Stomach smooth muscle (tissue), 2 donors: ENCODE results near the gene CD274.
"Not testable (repeated sequence)": the region's sequence is repeated elsewhere in the genome, so short reads cannot be mapped to it uniquely, and the experiment has no call there.

Experiments
- H3K27ac ChIP-seq: one replicate; pipeline ENCODE4 v1.7.0; 2013; ENCODE audit warnings: mild to moderate bottlenecking, low read length, inconsistent platforms
- H3K27me3 ChIP-seq, 2 donors: one replicate each; pipeline ENCODE4 v1.7.0; 2013; ENCODE audit warnings: low read length in 2 of 2; ENCODE audit not compliant: insufficient read depth in 2 of 2, control insufficient read depth in 1 of 2
- H3K36me3 ChIP-seq, 2 donors: one replicate each; pipeline ENCODE4 v1.7.0; 2013; ENCODE audit warnings: low read length in 2 of 2; ENCODE audit not compliant: control insufficient read depth in 2 of 2, insufficient read depth in 2 of 2
- H3K4me1 ChIP-seq: one replicate; pipeline ENCODE4 v1.7.0; 2013; ENCODE audit warnings: low read length; ENCODE audit not compliant: control insufficient read depth, insufficient read depth
- H3K4me3 ChIP-seq, 2 donors: one replicate each; pipeline ENCODE4 v1.7.0; 2013; ENCODE audit warnings: low read length in 2 of 2
- H3K9ac ChIP-seq, 2 donors: one replicate each; pipeline ENCODE4 v1.7.0; 2013; ENCODE audit warnings: low read length in 2 of 2, mild to moderate bottlenecking in 1 of 2
- H3K9me3 ChIP-seq, 2 donors: one replicate each; pipeline ENCODE4 v1.7.0; 2013; ENCODE audit warnings: low read length in 2 of 2; ENCODE audit not compliant: control insufficient read depth in 2 of 2
- donor health status: healthy.
- donor health status: Pancreatic carcinoma.

Gene CD274

GRCh38 chr9:5466766-5467165 is 16.4 kb downstream of the CD274 start:
- Histone ChIP-seq H3K27me3 (no peaks in the 10 kb centered on the region), H3K9me3 (no peaks in the 10 kb centered on the region), H3K4me1 (no peaks in the 10 kb centered on the region), H3K27ac (no peak overlapping the region), H3K36me3 (peaks cover 2 to 7% of the 10 kb centered on the region in 2 donors), H3K4me3 (no peak overlapping the region), H3K9ac (no peak overlapping the region)

- H3K27me3 ChIP-seq, result no peaks in the 10 kb centered on the region
- H3K36me3 ChIP-seq, result no peaks in the 10 kb centered on the region
- no peak overlapping the region for H3K27ac ChIP-seq
- no peaks in the 10 kb centered on the region for H3K9me3 ChIP-seq
- no peak overlapping the region for H3K9ac ChIP-seq
- H3K4me1 ChIP-seq, result no peaks in the 10 kb centered on the region
- H3K4me3 ChIP-seq, result no peak overlapping the region
Measured at GRCh38 chr9:5468850-5469249, 18.5 kb downstream of the CD274 start.

GRCh38 chr9:5470122-5470521 is 19.8 kb downstream of the CD274 start:
- Histone ChIP-seq H3K27me3 (no peaks in the 10 kb centered on the region), H3K27ac (no peak overlapping the region), H3K9me3 (no peaks in the 10 kb centered on the region), H3K36me3 (no peaks in the 10 kb centered on the region), H3K9ac (no peak overlapping the region), H3K4me1 (no peaks in the 10 kb centered on the region), H3K4me3 (no peak overlapping the region)

GRCh38 chr9:5470816-5471215 is 20.5 kb downstream of the CD274 start:
- Histone ChIP-seq H3K36me3 (no peaks in the 10 kb centered on the region), H3K27me3 (no peaks in the 10 kb centered on the region), H3K9me3 (no peaks in the 10 kb centered on the region), H3K4me1 (no peaks in the 10 kb centered on the region), H3K9ac (no peak overlapping the region), H3K4me3 (no peak overlapping the region), H3K27ac (no peak overlapping the region)

- H3K4me3 ChIP-seq, H3K4me1 ChIP-seq, H3K27ac ChIP-seq, H3K9ac ChIP-seq, H3K27me3 ChIP-seq, H3K36me3 ChIP-seq, H3K9me3 ChIP-seq: not testable (repeated sequence)
Measured at GRCh38 chr9:5475611-5476010, 25.3 kb downstream of the CD274 start.

GRCh38 chr9:5478206-5478605 is 27.9 kb downstream of the CD274 start:
- no peak overlapping the region for H3K27ac ChIP-seq
- H3K9me3 ChIP-seq, result peaks cover 0 to 2% of the 10 kb centered on the region in 2 donors
- H3K9ac ChIP-seq, result no peak overlapping the region
- no peaks in the 10 kb centered on the region for H3K36me3 ChIP-seq
- H3K27me3 ChIP-seq, result no peaks in the 10 kb centered on the region
- H3K4me1 ChIP-seq, result no peaks in the 10 kb centered on the region
- H3K4me3 ChIP-seq, result no peak overlapping the region

- Histone ChIP-seq H3K36me3 (no peaks in the 10 kb centered on the region), H3K9me3 (peaks cover 0 to 2% of the 10 kb centered on the region in 2 donors), H3K4me1 (no peaks in the 10 kb centered on the region), H3K27ac (no peak overlapping the region), H3K9ac (no peak overlapping the region), H3K4me3 (no peak overlapping the region), H3K27me3 (no peaks in the 10 kb centered on the region)
Measured at GRCh38 chr9:5479994-5480694, 29.8 kb downstream of the CD274 start.

GRCh38 chr9:5480919-5481318 is 30.6 kb downstream of the CD274 start:
- H3K9ac ChIP-seq, result no peak overlapping the region
- no peak overlapping the region for H3K4me3 ChIP-seq
- H3K27ac ChIP-seq, result no peak overlapping the region
- peaks cover 0 to 2% of the 10 kb centered on the region in 2 donors for H3K9me3 ChIP-seq
- no peaks in the 10 kb centered on the region for H3K36me3 ChIP-seq
- H3K4me1 ChIP-seq, result no peaks in the 10 kb centered on the region
- no peaks in the 10 kb centered on the region for H3K27me3 ChIP-seq

- no peak overlapping the region for H3K27ac ChIP-seq
- no peaks in the 10 kb centered on the region for H3K27me3 ChIP-seq
- no peaks in the 10 kb centered on the region for H3K36me3 ChIP-seq
- H3K9me3 ChIP-seq, result peaks cover 0 to 2% of the 10 kb centered on the region in 2 donors
- H3K4me1 ChIP-seq, result no peaks in the 10 kb centered on the region
- no peak overlapping the region for H3K9ac ChIP-seq
- H3K4me3 ChIP-seq, result no peak overlapping the region
Measured at GRCh38 chr9:5481322-5482040, 31.1 kb downstream of the CD274 start.

- no peaks in the 10 kb centered on the region for H3K4me1 ChIP-seq
- H3K36me3 ChIP-seq, result no peaks in the 10 kb centered on the region
- no peak overlapping the region for H3K27ac ChIP-seq
- no peak overlapping the region for H3K4me3 ChIP-seq
- H3K27me3 ChIP-seq, result no peaks in the 10 kb centered on the region
- H3K9ac ChIP-seq, result no peak overlapping the region
- H3K9me3 ChIP-seq, result peaks cover 0 to 2% of the 10 kb centered on the region in 2 donors
Measured at GRCh38 chr9:5482194-5482593, 31.9 kb downstream of the CD274 start.

- Histone ChIP-seq H3K4me3 (no peak overlapping the region), H3K36me3 (no peaks in the 10 kb centered on the region), H3K27me3 (no peaks in the 10 kb centered on the region), H3K9me3 (no peaks in the 10 kb centered on the region), H3K4me1 (no peaks in the 10 kb centered on the region), H3K27ac (no peak overlapping the region), H3K9ac (no peak overlapping the region)
Measured at GRCh38 chr9:5483306-5483705, 33.0 kb downstream of the CD274 start.
